Endothelial cell of umbilical vein (primary cell): ENCODE measurements around the gene ALDH2. TPM values are rescaled to one million over a fixed set of nuclear protein-coding genes. Genes with fewer than 3 reads are reported as not detected.

ENCODE experiments used
- BruUV-seq: library from RNA; stranded (reverse); fragments of 400-500 nt; replicated peaks from 2 replicates; lab custom pipeline; 2021; lab: Mats Ljungman, UMichigan
- CTCF ChIA-PET: fragments of 300-600, 350-600 bp; sonication (Branson Sonifier 250); formaldehyde crosslinking; loops from one replicate; lab custom pipeline; 2021; ENCODE audit warnings: antibody characterized with exemption, inconsistent platforms; lab: Charles Lee
- POLR2A ChIA-PET: fragments of 300-600, 350-600 bp; sonication (Branson Sonifier 250); formaldehyde crosslinking; loops from one replicate; lab custom pipeline; 2021; ENCODE audit warnings: antibody characterized with exemption, inconsistent platforms; lab: Charles Lee
- DNase-seq: peaks from one replicate; pipeline ENCODE4 v3.0.0-alpha.2; 2011; ENCODE audit warnings: low read depth, low spot score
- FAIRE-seq: peaks from 2 replicates; lab custom pipeline; 2011; peaks lifted over from hg19 to GRCh38; lab: Jason Lieb, UNC
- H2AFZ ChIP-seq: 2 replicates; pipeline ENCODE4 v1.6.0; 2012; ENCODE audit warnings: low read depth, low read length, control low read depth, inconsistent platforms
- H3K27ac ChIP-seq: 2 replicates; pipeline ENCODE4 v1.5.1; 2011; ENCODE audit warnings: low read depth, mild to moderate bottlenecking, control low read depth, low read length, moderate library complexity; ENCODE audit not compliant: insufficient read depth
- H3K27me3 ChIP-seq, 2 experiments: 2 replicates each; pipeline versions ENCODE4 v1.6.0 to v1.6.1; 2011; ENCODE audit warnings: low read length in 2 of 2, mixed read lengths in 1 of 2; ENCODE audit not compliant: control insufficient read depth in 2 of 2, insufficient read depth in 2 of 2
- H3K36me3 ChIP-seq, 2 experiments: 2 replicates in 1 of 2; 3 replicates in 1 of 2; pipeline ENCODE4 v1.5.1; 2011; ENCODE audit warnings: low read length in 2 of 2, mild to moderate bottlenecking in 1 of 2, moderate library complexity in 1 of 2; ENCODE audit not compliant: control insufficient read depth in 2 of 2, insufficient read depth in 2 of 2; ENCODE audit errors: extremely low read depth in 1 of 2
- H3K4me1 ChIP-seq: 3 replicates; pipeline ENCODE4 v1.5.1; 2011; ENCODE audit warnings: mild to moderate bottlenecking, low read length; ENCODE audit not compliant: control insufficient read depth, insufficient read depth; ENCODE audit errors: extremely low read depth
- H3K4me2 ChIP-seq: 2 replicates; pipeline ENCODE4 v1.6.1; 2011; ENCODE audit warnings: low read length, control low read depth, mixed read lengths; ENCODE audit not compliant: insufficient read depth
- H3K4me3 ChIP-seq, 3 experiments: fragments of 200-600 bp in 1 of 3; sonication (generic), shearing (Covaris generic) in 1 of 3; replicated peaks in 1 of 3; 2 replicates each; pipeline ENCODE4 v1.5.1; 2011 to 2016; ENCODE audit warnings: control low read depth in 3 of 3, low read length in 3 of 3, mild to moderate bottlenecking in 2 of 3, inconsistent platforms in 1 of 3, low read depth in 1 of 3, moderate library complexity in 1 of 3; ENCODE audit not compliant: insufficient read depth in 1 of 3
- H3K79me2 ChIP-seq: 2 replicates; pipeline ENCODE4 v1.6.0; 2012; ENCODE audit warnings: low read length, inconsistent platforms; ENCODE audit not compliant: control insufficient read depth, insufficient read depth
- H3K9ac ChIP-seq: replicated peaks from 2 replicates; pipeline ENCODE3; 2011; ENCODE audit warnings: low read length, control low read depth; ENCODE audit not compliant: insufficient read depth; ENCODE audit errors: extremely low read depth
- H3K9me1 ChIP-seq: replicated peaks from 3 replicates; pipeline ENCODE4 v1.6.0; 2011; ENCODE audit warnings: mild to moderate bottlenecking, low read length; ENCODE audit not compliant: control insufficient read depth, insufficient read depth; ENCODE audit errors: extremely low read depth
- H3K9me3 ChIP-seq: replicated peaks from 2 replicates; pipeline ENCODE4 v1.5.1; 2012; ENCODE audit warnings: low read length, inconsistent platforms; ENCODE audit not compliant: control insufficient read depth, insufficient read depth
- H4K20me1 ChIP-seq: replicated peaks from 2 replicates; pipeline ENCODE3; 2011; ENCODE audit warnings: mild to moderate bottlenecking, low read length; ENCODE audit not compliant: control insufficient read depth, insufficient read depth; ENCODE audit errors: extremely low read depth
- CTCF ChIP-seq, 2 donors: IDR thresholded peaks; 1 replicate in 1 of 2; 2 replicates in 1 of 2; pipeline ENCODE4 v1.5.1; 2011; ENCODE audit warnings: low read length in 2 of 2, mild to moderate bottlenecking in 2 of 2, moderate library complexity in 2 of 2, control low read depth in 1 of 2, inconsistent platforms in 1 of 2, low read depth in 1 of 2; ENCODE audit not compliant: insufficient read depth in 1 of 2; ENCODE audit errors: extremely low read depth in 1 of 2
- EZH2 ChIP-seq: IDR thresholded peaks from 2 replicates; pipeline ENCODE4 v1.6.1; 2012; ENCODE audit warnings: borderline replicate concordance, low read depth, mild to moderate bottlenecking, moderate library complexity, low read length, inconsistent platforms; ENCODE audit not compliant: severe bottlenecking
- FOS ChIP-seq: IDR thresholded peaks from 2 replicates; pipeline ENCODE4 v1.6.1; 2011; ENCODE audit warnings: mild to moderate bottlenecking, low read length, moderate library complexity, borderline replicate concordance; ENCODE audit not compliant: insufficient read depth
- GATA2 ChIP-seq: IDR thresholded peaks from 2 replicates; pipeline ENCODE4 v1.7.0; 2011; ENCODE audit warnings: low read depth, mild to moderate bottlenecking, moderate library complexity, mixed read lengths, low read length; ENCODE audit not compliant: insufficient read length, insufficient read depth
- MYC ChIP-seq: IDR thresholded peaks from one replicate; pipeline ENCODE4 v1.6.1; 2011; ENCODE audit warnings: mild to moderate bottlenecking, low read depth, low read length
- POLR2A ChIP-seq: IDR thresholded peaks from 2 replicates; pipeline ENCODE4 v1.6.1; 2012; ENCODE audit warnings: low read depth, mild to moderate bottlenecking, control low read depth, low read length
- dilution Hi-C: fragments of 300-500 bp; cut with MboI; formaldehyde crosslinking; loops from one replicate; pipeline ENCODE4 v1.15.0; 2019; ENCODE audit warnings: low sequenced_read_pairs; ENCODE audit not compliant: extremely low pct_ligation_motif_present
- intact Hi-C: fragments of 100-400 bp; cut with micrococcal nuclease; formaldehyde crosslinking; loops from one replicate; pipeline ENCODE4 v1.10.0; 2022
- polyA plus RNA-seq, 4 experiments: library from polyadenylated mRNA; depleted of rRNA in 3 of 4; stranded (reverse) in 3 of 4; unstranded in 1 of 4; fragments of >200 nt; gene quantifications; 2 replicates each; pipeline versions ENCODE4 v1.2.1 to v1.2.3, GENCODE V29; 2011 to 2012; ENCODE audit warnings: missing spikeins in 1 of 4
- total RNA-seq: library from RNA; stranded (reverse); gene quantifications from 2 replicates; pipeline ENCODE4 v1.2.3, GENCODE V29; 2021
- TF ChIP-seq, protein P1 (sequence below): IDR thresholded peaks from 2 replicates; pipeline ENCODE4 v1.6.1; 2011; ENCODE audit not compliant: insufficient read depth, insufficient read length

The ALDH2 gene
- total and polyA plus RNA-seq, 2 donors (not counting 3 experiments of a cell fraction or from before 2014, with no cell fraction given), result 69.5 to 86.5 TPM

- no TSS peak for BruUV-seq
- Histone ChIP-seq H4K20me1 (no peaks in the 10 kb centered on the region), H3K27ac (no peak overlapping the region), H3K9ac (no peak overlapping the region), H3K79me2 (peaks cover 72% of the 10 kb centered on the region), H3K4me2 (no peak overlapping the region), H3K27me3 (no peaks in the 10 kb centered on the region), H3K36me3 (no peaks in the 10 kb centered on the region), H2AFZ (no peak overlapping the region), H3K4me1 (no peaks in the 10 kb centered on the region), H3K9me1 (no peaks in the 10 kb centered on the region), H3K9me3 (no peaks in the 10 kb centered on the region), H3K4me3 (no peak overlapping the region)
- ChIA-PET POLR2A (no interaction called here), CTCF (interaction anchor here (1.1 kb wide), 1 partner anchor 11 kb away, joined by 4 read pairs; no protein-coding TSS in a partner anchor)
- intact Hi-C loops (no loop called here), dilution Hi-C loops (no loop called here)
- DNase-seq, result no peak
- no peak for FAIRE-seq
- no peak for TF ChIP-seq POLR2A
- TF ChIP-seq FOS, result no peak
- TF ChIP-seq MYC, result no peak
- TF ChIP-seq GATA2, result no peak
- no peak for TF ChIP-seq EZH2
- TF ChIP-seq CTCF (IDR thresholded peaks at IDR 0.05; ENCODE audit: extremely low read depth in 1 of 2, insufficient read depth in 1 of 2, low read depth in 1 of 2, low read length in 2 of 2), result no peak
- TF ChIP-seq, protein P1, sequence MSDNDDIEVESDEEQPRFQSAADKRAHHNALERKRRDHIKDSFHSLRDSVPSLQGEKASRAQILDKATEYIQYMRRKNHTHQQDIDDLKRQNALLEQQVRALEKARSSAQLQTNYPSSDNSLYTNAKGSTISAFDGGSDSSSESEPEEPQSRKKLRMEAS, result no peak
Measured at GRCh38 chr12:111858186-111858585, 91.5 kb downstream of the ALDH2 start.
